T-helper 2 cell treated with Interferon-gamma antibody and Interleukin-4, amounts not matched to agents 5 μg/mL and 100 μg/mL, for 36 hours (primary cell): ENCODE measurements around the gene DNAJB13.

Experiments used
- DNase-seq: peaks from one replicate; pipeline ENCODE4 v3.0.0; 2021; ENCODE audit warnings: low spot score
- H3K27ac Mint-ChIP-seq: one replicate; pipeline ENCODE4 v1.8.0; 2021; ENCODE audit warnings: mild to moderate bottlenecking, mixed read lengths
- H3K27me3 Mint-ChIP-seq: one replicate; pipeline ENCODE4 v1.8.0; 2021; ENCODE audit warnings: low read depth, mixed read lengths
- H3K36me3 Mint-ChIP-seq: one replicate; pipeline ENCODE4 v1.8.0; 2021; ENCODE audit warnings: low read depth, mixed read lengths
- H3K4me1 Mint-ChIP-seq: one replicate; pipeline ENCODE4 v1.8.0; 2021; ENCODE audit warnings: low read depth, mixed read lengths
- H3K4me3 Mint-ChIP-seq: one replicate; pipeline ENCODE4 v1.8.0; 2022; ENCODE audit warnings: mild to moderate bottlenecking, moderate library complexity, mixed read lengths
- H3K9me3 Mint-ChIP-seq: one replicate; pipeline ENCODE4 v1.8.0; 2021; ENCODE audit warnings: mixed read lengths

The DNAJB13 gene

GRCh38 chr11:73962101-73962705, 11.4 kb downstream of the DNAJB13 start:
- Mint-ChIP-seq H3K9me3 (no peaks in the 10 kb centered on the region), H3K4me1 (peaks cover 8% of the 10 kb centered on the region), H3K4me3 (no peak overlapping the region), H3K27me3 (no peaks in the 10 kb centered on the region), H3K27ac (no peak overlapping the region), H3K36me3 (no peaks in the 10 kb centered on the region)
- DNase-seq: no peak

DNA sequence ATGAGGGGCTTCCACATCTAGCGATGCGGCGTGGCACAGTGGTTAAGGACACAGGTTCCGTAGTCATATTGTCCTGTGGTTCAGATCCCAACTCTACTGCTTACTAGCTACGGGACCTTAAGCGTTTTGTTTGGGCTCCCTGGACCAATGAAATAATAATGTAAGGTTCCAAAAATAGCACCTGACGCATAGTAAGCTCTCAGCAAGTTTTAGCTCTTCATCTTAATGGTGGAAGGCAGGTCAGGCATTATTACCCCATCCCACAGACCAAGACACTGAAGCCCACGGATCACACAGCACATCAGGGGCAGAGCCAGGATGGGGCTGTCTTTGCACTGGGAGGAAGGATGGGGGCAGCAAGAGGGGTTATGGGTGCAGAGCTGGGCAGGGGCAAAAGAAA, 13.0 kb downstream of the DNAJB13 start:
- Mint-ChIP-seq H3K9me3 (no peaks in the 10 kb centered on the region), H3K4me3 (peak overlapping the region; percentile 32), H3K27me3 (no peaks in the 10 kb centered on the region), H3K36me3 (no peaks in the 10 kb centered on the region), H3K4me1 (peaks cover 15% of the 10 kb centered on the region), H3K27ac (no peak overlapping the region)
- no peak for DNase-seq

GRCh38 chr11:73965076-73965763, 14.4 kb downstream of the DNAJB13 start:
- H3K4me3 Mint-ChIP-seq: no peak overlapping the region
- H3K36me3 Mint-ChIP-seq: no peaks in the 10 kb centered on the region
- no peak overlapping the region for H3K27ac Mint-ChIP-seq

GRCh38 chr11:73965764-73966121, 14.9 kb downstream of the DNAJB13 start:
- Mint-ChIP-seq H3K4me1 (peaks cover 30% of the 10 kb centered on the region), H3K27ac (no peak overlapping the region), H3K9me3 (no peaks in the 10 kb centered on the region), H3K4me3 (no peak overlapping the region), H3K36me3 (no peaks in the 10 kb centered on the region), H3K27me3 (no peaks in the 10 kb centered on the region)
- no peak for DNase-seq

More at GRCh38 chr11:73965076-73965763, 14.4 kb downstream of the DNAJB13 start:
- Mint-ChIP-seq H3K9me3 (no peaks in the 10 kb centered on the region), H3K4me1 (peaks cover 27% of the 10 kb centered on the region), H3K27me3 (no peaks in the 10 kb centered on the region)
- DNase-seq: no peak

DNA sequence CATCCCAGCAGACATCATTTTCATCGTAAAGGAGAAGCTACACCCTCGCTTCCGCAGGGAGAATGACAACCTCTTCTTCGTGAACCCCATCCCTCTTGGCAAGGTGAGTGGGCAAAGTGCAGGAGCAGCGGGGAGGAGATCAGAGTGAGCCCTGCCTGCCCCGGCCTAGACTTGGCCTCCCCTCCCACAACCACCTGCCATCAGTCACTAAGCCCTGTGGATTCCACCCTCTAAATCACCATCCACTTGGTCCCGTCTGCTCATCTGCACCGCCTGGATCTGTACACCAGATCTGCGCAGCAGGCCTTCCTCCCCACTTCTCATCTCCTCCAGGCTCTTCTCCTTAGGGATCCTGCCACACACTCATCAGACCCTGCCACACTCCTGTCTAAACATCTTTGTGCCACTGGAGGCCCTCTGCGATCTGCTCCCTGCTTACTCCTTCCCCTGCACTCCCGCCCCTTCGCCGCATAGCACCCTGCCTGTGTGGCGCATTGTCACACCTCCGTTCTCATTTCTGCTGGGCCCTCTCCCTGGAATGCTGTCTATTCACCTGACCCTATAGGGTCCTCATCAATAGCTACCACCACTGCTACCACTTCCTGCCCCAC, 17.6 kb downstream of the DNAJB13 start:
- Mint-ChIP-seq H3K4me1 (peaks cover 47% of the 10 kb centered on the region), H3K4me3 (no peak overlapping the region), H3K27me3 (no peaks in the 10 kb centered on the region), H3K9me3 (no peaks in the 10 kb centered on the region), H3K27ac (peak overlapping the region; percentile 7), H3K36me3 (peaks cover 14% of the 10 kb centered on the region)
- DNase-seq: no peak

GRCh38 chr11:73969091-73969490, 18.3 kb downstream of the DNAJB13 start:
- peaks cover 19% of the 10 kb centered on the region for H3K36me3 Mint-ChIP-seq
- H3K9me3 Mint-ChIP-seq: no peaks in the 10 kb centered on the region
- DNase-seq: no peak
- no peak overlapping the region for H3K4me3 Mint-ChIP-seq
- H3K4me1 Mint-ChIP-seq: peaks cover 48% of the 10 kb centered on the region
- H3K27me3 Mint-ChIP-seq: no peaks in the 10 kb centered on the region
- H3K27ac Mint-ChIP-seq: peak overlapping the region; percentile 7

GRCh38 chr11:73969991-73970800, 19.4 kb downstream of the DNAJB13 start:
- H3K36me3 Mint-ChIP-seq: peaks cover 29% of the 10 kb centered on the region
- no peaks in the 10 kb centered on the region for H3K9me3 Mint-ChIP-seq
- DNase-seq: no peak
- peaks cover 54% of the 10 kb centered on the region for H3K4me1 Mint-ChIP-seq
- no peak overlapping the region for H3K4me3 Mint-ChIP-seq
- peak overlapping the region; percentile 70 for H3K27ac Mint-ChIP-seq
- H3K27me3 Mint-ChIP-seq: no peaks in the 10 kb centered on the region

DNA sequence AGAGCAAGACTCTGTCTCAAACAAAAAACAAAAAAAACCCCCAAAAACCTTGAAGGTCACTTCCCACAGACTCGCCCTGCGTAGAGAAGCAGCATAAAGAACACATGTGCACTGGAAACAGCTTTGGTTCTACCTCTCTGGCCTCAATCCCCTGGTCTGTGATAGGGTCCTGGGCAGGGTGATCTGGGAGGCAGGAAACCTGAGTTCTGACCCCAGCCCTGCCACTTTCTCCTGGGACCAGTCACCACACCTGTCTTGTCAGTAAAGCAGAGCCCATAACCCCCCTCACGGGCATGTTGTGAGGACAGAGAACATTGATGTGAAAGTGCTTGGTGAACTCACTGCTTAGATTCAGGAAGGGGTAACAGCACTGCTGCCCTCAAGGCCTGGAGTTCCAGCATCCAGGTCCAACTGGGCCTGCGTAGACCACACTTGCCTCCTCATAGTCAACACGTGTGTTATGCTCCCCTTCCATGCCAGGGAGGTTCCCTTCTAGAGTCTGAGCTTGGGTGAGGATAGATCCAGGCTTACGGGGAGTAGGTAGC, 20.4 kb downstream of the DNAJB13 start:
- peaks cover 58% of the 10 kb centered on the region for H3K4me1 Mint-ChIP-seq
- H3K4me3 Mint-ChIP-seq: no peak overlapping the region
- no peaks in the 10 kb centered on the region for H3K27me3 Mint-ChIP-seq
- no peaks in the 10 kb centered on the region for H3K9me3 Mint-ChIP-seq
- peaks cover 38% of the 10 kb centered on the region for H3K36me3 Mint-ChIP-seq
- peak overlapping the region; percentile 65 for H3K27ac Mint-ChIP-seq
- DNase-seq: no peak

DNA sequence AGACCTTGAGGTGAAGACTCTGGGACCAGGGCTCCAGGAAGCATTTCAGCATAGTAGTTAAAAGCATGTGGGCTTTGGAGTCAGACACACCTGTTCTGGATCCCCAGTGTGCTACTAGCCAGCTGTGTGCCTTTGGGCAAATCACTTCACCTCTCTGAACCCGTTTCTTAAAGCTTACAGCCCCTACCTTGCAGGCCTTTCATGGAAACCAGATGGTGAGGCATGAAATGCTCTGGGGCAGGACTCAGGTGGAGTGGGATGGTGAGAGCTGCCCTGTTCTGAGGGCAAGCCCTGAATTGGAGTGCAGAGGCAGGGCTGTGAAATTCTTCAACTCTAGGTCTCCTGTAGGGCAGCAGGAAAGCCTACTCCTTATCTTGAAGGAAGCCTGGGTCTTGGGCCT, 21.4 kb downstream of the DNAJB13 start:
- Mint-ChIP-seq H3K4me1 (peaks cover 64% of the 10 kb centered on the region), H3K27me3 (no peaks in the 10 kb centered on the region), H3K36me3 (peaks cover 48% of the 10 kb centered on the region), H3K4me3 (no peak overlapping the region), H3K27ac (peak overlapping the region; percentile 96), H3K9me3 (no peaks in the 10 kb centered on the region)
- no peak for DNase-seq

DNA sequence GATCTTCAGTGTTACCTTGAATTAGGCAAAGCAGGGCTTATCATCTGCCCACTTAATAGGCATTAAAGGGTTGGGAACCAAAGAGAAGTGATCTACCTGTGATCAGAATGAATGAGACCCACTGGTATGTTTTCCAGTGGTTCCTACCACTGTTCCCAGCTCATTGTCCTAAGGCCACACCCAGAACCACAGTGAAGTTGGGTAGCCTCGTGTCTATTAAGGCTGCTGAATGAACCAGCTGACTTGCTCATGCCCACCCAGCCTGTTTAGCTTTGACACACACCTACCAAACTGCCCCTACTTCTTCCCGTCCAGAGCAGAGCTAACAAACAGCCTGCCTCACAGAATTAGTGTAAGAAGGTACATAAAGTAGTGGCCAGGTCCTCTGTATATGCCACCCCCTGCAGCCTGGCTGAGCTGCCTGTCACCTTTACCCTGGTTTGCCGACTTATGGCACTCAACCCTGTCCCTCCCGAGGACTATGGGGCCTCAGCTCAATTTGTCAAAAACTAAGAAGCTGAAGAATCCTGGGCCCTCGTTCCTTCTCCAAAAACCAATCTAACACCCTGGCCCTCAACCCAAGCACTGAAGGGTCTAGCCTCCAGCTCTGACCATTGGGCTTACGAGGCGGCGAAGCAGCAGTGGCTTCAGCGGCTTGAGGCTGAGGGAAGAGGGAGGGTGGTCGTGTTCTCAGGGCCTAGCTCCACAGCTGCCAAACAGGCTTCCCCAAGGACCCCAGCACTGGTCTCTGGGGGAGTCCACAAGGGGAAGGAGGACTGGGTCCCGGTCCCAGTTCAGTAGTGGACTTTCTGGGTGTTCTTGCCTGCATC, 22.0 kb downstream of the DNAJB13 start:
- no peak for DNase-seq
- Mint-ChIP-seq H3K36me3 (peaks cover 54% of the 10 kb centered on the region), H3K27me3 (no peaks in the 10 kb centered on the region), H3K4me1 (peaks cover 71% of the 10 kb centered on the region), H3K4me3 (peak overlapping the region; percentile 77), H3K27ac (peak overlapping the region; percentile 96), H3K9me3 (no peaks in the 10 kb centered on the region)

DNA sequence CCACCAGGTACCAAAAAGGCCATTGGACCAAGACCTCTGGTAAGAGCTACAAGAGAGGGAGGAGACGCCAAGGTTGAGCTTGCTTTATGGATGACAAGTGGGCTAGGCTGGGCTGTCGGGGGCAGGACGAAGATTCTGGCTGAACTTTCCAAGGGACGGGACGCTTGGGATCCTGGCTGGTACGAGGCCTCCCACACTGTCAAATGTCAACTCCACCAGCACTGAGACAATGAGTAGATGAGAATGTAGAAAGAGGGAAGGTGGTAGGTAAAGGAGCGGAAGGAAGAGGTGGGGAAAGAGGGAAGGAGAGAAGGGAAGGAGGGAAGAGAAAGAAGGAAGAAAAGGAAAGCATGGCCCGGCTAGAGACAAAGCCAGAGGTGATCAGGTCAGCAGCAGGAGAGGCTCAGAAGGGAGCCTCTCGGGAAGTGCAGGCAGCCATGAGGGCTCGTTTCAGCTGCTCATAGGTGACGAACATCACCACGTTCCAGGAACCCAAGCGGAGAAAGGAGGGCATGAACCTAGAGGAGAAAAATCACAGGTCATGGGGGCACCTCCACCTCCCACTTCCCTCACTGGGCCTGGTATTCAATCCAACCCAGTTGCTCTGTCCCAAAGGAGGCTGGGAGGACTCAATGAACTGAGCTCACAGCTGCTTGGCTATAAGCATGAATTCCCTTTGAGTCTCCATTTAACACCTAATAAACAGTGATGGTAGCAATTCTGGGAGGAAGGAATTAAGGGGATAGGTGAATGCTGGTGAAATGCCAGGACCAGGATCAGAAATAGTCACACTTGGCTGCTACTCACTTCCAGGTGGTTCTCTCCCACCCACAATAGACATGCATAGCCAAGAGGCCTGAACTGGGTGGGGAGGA, 24.0 kb downstream of the DNAJB13 start:
- Mint-ChIP-seq H3K4me3 (peak overlapping the region; percentile 77), H3K27ac (peak overlapping the region; percentile 96), H3K36me3 (peaks cover 73% of the 10 kb centered on the region), H3K4me1 (peaks cover 73% of the 10 kb centered on the region), H3K27me3 (no peaks in the 10 kb centered on the region), H3K9me3 (no peaks in the 10 kb centered on the region)
- DNase-seq: no peak

DNA sequence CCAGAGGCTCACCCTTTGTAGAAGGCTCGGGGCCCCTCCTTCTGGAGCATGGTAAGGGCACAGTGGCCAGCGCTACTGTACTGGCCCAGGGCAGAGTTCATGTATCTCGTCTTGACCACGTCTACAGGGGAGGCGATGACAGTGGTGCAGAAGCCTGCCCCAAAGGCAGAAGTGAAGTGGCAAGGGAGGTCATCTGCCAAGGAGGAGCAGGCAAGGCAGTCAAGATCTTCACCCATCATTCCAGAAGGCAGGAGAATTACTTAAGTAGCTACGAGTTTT, 24.6 kb downstream of the DNAJB13 start:
- H3K4me3 Mint-ChIP-seq: peak overlapping the region; percentile 77
- no peaks in the 10 kb centered on the region for H3K9me3 Mint-ChIP-seq
- DNase-seq: no peak
- H3K36me3 Mint-ChIP-seq: peaks cover 79% of the 10 kb centered on the region
- H3K27me3 Mint-ChIP-seq: no peaks in the 10 kb centered on the region
- H3K27ac Mint-ChIP-seq: peak overlapping the region; percentile 15
- H3K4me1 Mint-ChIP-seq: peaks cover 73% of the 10 kb centered on the region
